ENCODE results near the gene ATF6B. TPM values are rescaled to one million over a fixed set of nuclear protein-coding genes. Genes with fewer than 3 reads are reported as not detected.
A peak's percentile ranks its signal among the peaks of the same experiment; 100 is the strongest.

The ATF6B gene
- total and polyA plus RNA-seq, 7 donors = 13.0 to 35.2 (median 19.2) TPM

- ATAC-seq = peak in 3 of 4 donors; percentile 49 to 69 (median 51)
- WGBS, 3 donors = 26 to 32% (median 27%) methylated on average over 22 of the region's 22 CpGs
- DNase-seq = peak in 1 of 2 donors; percentile 10
- H3K27ac ChIP-seq = peak overlapping the region; percentile 89
- intact Hi-C loops (cut with DNase I) = loop anchor here (2.0 to 5.0 kb wide), 3 partner anchors 47 to 1158 kb away; partner anchors contain the start of genes AGPAT1 (in 2 of the 2), PFDN6 (in 1 of the 2), RNF5 (in 1 of the 2) and WDR46 (in 1 of the 2)
- H3K4me1 ChIP-seq = peaks cover 26% of the 10 kb centered on the region
- no peaks in the 10 kb centered on the region for H3K27me3 ChIP-seq (ENCODE audit: insufficient read depth in 3 of 3, low read length in 2 of 3)
- H3K36me3 ChIP-seq (ENCODE audit: insufficient read depth in 1 of 2, low read depth in 1 of 2) = peaks cover under 1 to 28% of the 10 kb centered on the region in 2 donors
- H3K4me3 ChIP-seq = peak overlapping the region; percentile 95
- TF ChIP-seq CTCF (IDR thresholded peaks at IDR 0.05) = no peak
- H3K9me3 ChIP-seq = no peaks in the 10 kb centered on the region
These were observed 1.4 kb upstream of the ATF6B start for GRCh38 chr6:32129297-32130088.

- WGBS, 3 donors = 63 to 74% (median 70%) methylated on average over 13 of the region's 13 CpGs
- Histone ChIP-seq H3K4me3 (peak overlapping the region; percentile 95), H3K27ac (peak overlapping the region; percentile 89), H3K36me3 (ENCODE audit: insufficient read depth in 1 of 2, low read depth in 1 of 2) (peaks cover 4 to 35% of the 10 kb centered on the region in 2 donors), H3K9me3 (no peaks in the 10 kb centered on the region), H3K4me1 (peaks cover 26% of the 10 kb centered on the region), H3K27me3 (ENCODE audit: insufficient read depth in 3 of 3, low read length in 2 of 3) (no peaks in the 10 kb centered on the region)
- intact Hi-C loops (cut with DNase I) = loop anchor here (2.0 to 5.0 kb wide), 3 partner anchors 48 to 1158 kb away; partner anchors contain the start of genes AGPAT1 (in 2 of the 2), PFDN6 (in 1 of the 2), RNF5 (in 1 of the 2) and WDR46 (in 1 of the 2)
- no peak for TF ChIP-seq CTCF (IDR thresholded peaks at IDR 0.05)
- no peak for ATAC-seq
- no peak for DNase-seq
These were observed 778 bp upstream of the ATF6B start for GRCh38 chr6:32128751-32129296.

GRCh38 chr6:32127409-32127716 lies 683 bp downstream of the ATF6B start:
- intact Hi-C loops (cut with DNase I) = loop anchor here (5.0 kb wide), 2 partner anchors 50 to 1160 kb away; partner anchors contain the start of genes AGPAT1 (in 1 of the 2), PFDN6 (in 1 of the 2), RNF5 (in 1 of the 2) and WDR46 (in 1 of the 2)
- Histone ChIP-seq H3K27ac (peak overlapping the region; percentile 86), H3K27me3 (ENCODE audit: insufficient read depth in 3 of 3, low read length in 2 of 3) (no peaks in the 10 kb centered on the region), H3K36me3 (ENCODE audit: insufficient read depth in 1 of 2, low read depth in 1 of 2) (peaks cover 4 to 48% of the 10 kb centered on the region in 2 donors), H3K4me3 (peak overlapping the region; percentile 95), H3K4me1 (peaks cover 26% of the 10 kb centered on the region), H3K9me3 (no peaks in the 10 kb centered on the region)
- WGBS, 3 donors = 3 to 5% (median 3%) methylated on average over 8 to 9 of the region's 9 CpGs
- ATAC-seq (no peak), DNase-seq (no peak)
- no peak for TF ChIP-seq CTCF (IDR thresholded peaks at IDR 0.05)

GRCh38 chr6:32126880-32127279 lies 1.2 kb downstream of the ATF6B start:
- no peak for ATAC-seq
- intact Hi-C loops (cut with DNase I) = loop anchor here (5.0 kb wide), 2 partner anchors 50 to 1160 kb away; partner anchors contain the start of genes AGPAT1 (in 1 of the 2), PFDN6 (in 1 of the 2), RNF5 (in 1 of the 2) and WDR46 (in 1 of the 2)

More at GRCh38 chr6:32126880-32127279, 1.2 kb downstream of the ATF6B start:
- H3K27me3 ChIP-seq (ENCODE audit: insufficient read depth in 3 of 3, low read length in 2 of 3) = no peaks in the 10 kb centered on the region
- no peak overlapping the region for H3K27ac ChIP-seq
- 63 to 69% (median 69%) methylated on average over 8 of the region's 8 CpGs for WGBS, 3 donors
- TF ChIP-seq CTCF (IDR thresholded peaks at IDR 0.05) = no peak
- H3K4me1 ChIP-seq = peaks cover 26% of the 10 kb centered on the region
- H3K9me3 ChIP-seq = no peaks in the 10 kb centered on the region
- DNase-seq = no peak
- peaks cover 4 to 52% of the 10 kb centered on the region in 2 donors for H3K36me3 ChIP-seq (ENCODE audit: insufficient read depth in 1 of 2, low read depth in 1 of 2)
- peak overlapping the region; percentile 95 for H3K4me3 ChIP-seq

Data from psoas muscle (tissue), 8 donors.